ENCODE measurements around the gene CTDSPL. TPM values are rescaled to one million over a fixed set of nuclear protein-coding genes. Genes with fewer than 3 reads are reported as not detected.

CTDSPL gene
- total RNA-seq, 1 experiment from 2014 or later = 27.4 TPM

DNA sequence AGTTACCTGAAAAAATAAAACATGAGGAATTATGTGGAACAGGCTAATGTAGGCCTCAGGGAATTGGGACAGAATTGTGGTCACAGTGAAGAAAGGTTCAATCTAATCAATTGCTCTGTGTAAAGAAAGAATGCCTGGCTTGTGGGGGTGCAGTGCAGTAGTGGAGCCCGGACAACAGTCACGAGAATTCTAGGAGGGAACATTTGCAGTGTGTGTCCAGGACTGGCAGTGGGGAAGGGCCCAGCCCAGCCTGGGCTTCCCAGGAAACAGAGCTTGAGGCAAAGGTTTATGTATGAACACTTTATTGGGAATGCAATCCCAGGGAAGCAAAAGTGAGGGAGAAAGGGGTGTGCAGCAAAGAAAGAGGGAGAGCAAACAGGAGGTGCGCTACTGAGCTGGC, 29.2 kb upstream of the CTDSPL start:
- H3K36me3 ChIP-seq = no peaks in the 10 kb centered on the region
- H3K9me3 ChIP-seq (replicated peaks) = no peaks in the 10 kb centered on the region
- no peak overlapping the region for H3K4me3 ChIP-seq
- no peaks in the 10 kb centered on the region for H3K4me1 ChIP-seq (replicated peaks)
- H3K27ac ChIP-seq = no peak overlapping the region
- DNase-seq (ENCODE audit: low read depth in 1 of 2, low spot score in 2 of 2) = no peak
- no peaks in the 10 kb centered on the region for H3K27me3 ChIP-seq (replicated peaks)

- Histone ChIP-seq H3K27me3 (replicated peaks) (no peaks in the 10 kb centered on the region), H3K9me3 (replicated peaks) (no peaks in the 10 kb centered on the region), H3K4me1 (replicated peaks) (no peaks in the 10 kb centered on the region), H3K27ac (no peak overlapping the region), H3K36me3 (no peaks in the 10 kb centered on the region), H3K4me3 (no peak overlapping the region)
- DNase-seq (ENCODE audit: low read depth in 1 of 2, low spot score in 2 of 2) = no peak
Observed at GRCh38 chr3:37833302-37834186, 28.1 kb upstream of the CTDSPL start.

- Histone ChIP-seq H3K9me3 (replicated peaks) (no peaks in the 10 kb centered on the region), H3K27me3 (replicated peaks) (no peaks in the 10 kb centered on the region), H3K36me3 (no peaks in the 10 kb centered on the region), H3K4me3 (no peak overlapping the region), H3K27ac (no peak overlapping the region), H3K4me1 (replicated peaks) (no peaks in the 10 kb centered on the region)
- DNase-seq (ENCODE audit: low read depth in 1 of 2, low spot score in 2 of 2) = no peak
Observed at GRCh38 chr3:37836589-37836988, 25.1 kb upstream of the CTDSPL start.

DNA sequence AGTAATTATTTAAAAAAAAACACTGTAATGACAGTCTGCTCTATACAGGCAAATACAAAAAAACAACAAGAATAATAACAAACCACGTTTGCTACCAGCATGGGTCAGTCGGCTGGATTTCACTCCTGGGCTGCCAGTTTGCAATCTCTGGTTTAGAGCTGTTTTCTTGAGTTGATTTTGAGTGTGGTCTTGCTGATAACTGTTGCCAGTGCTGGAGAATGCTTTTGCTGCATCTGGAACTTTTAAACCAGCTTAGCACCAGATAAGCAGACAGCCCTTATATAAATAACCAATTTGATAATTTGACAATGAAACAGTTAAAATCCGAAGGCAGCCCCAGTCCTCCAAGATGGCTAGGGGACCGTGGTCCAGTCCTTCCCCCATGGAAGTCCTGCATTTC, 14.0 kb upstream of the CTDSPL start:
- Histone ChIP-seq H3K9me3 (replicated peaks) (no peaks in the 10 kb centered on the region), H3K36me3 (no peaks in the 10 kb centered on the region), H3K4me3 (no peak overlapping the region), H3K27me3 (replicated peaks) (no peaks in the 10 kb centered on the region), H3K27ac (no peak overlapping the region), H3K4me1 (replicated peaks) (no peaks in the 10 kb centered on the region)
- DNase-seq (ENCODE audit: low read depth in 1 of 2, low spot score in 2 of 2) = no peak

- DNase-seq (ENCODE audit: low read depth in 1 of 2, low spot score in 2 of 2) = no peak
Observed at GRCh38 chr3:37849146-37849923, 12.3 kb upstream of the CTDSPL start.

DNA sequence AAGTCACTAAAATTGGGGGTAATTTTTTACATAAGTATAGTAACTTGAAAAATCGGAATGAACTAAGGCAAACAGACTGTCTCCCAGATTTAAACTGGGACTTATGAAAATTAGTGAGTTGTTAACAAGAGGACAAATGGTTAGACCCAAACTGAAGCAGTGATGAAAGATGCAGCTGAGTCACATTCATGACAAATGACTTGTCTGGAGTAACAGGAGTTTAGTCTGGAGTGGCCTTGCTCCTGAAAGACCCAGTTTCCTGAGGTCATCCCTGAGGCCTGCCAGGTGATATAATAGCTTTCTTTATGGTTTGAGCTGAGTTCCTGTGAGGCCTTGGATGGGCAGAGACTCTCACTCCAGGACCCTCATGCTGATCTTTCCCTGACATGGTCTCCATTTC, 9.6 kb upstream of the CTDSPL start:
- Histone ChIP-seq H3K4me1 (replicated peaks) (no peaks in the 10 kb centered on the region), H3K27me3 (replicated peaks) (no peaks in the 10 kb centered on the region), H3K4me3 (no peak overlapping the region), H3K9me3 (replicated peaks) (no peaks in the 10 kb centered on the region), H3K27ac (no peak overlapping the region), H3K36me3 (peaks cover 7% of the 10 kb centered on the region)
- DNase-seq (ENCODE audit: low read depth in 1 of 2, low spot score in 2 of 2) = no peak

More at GRCh38 chr3:37849146-37849923, 12.3 kb upstream of the CTDSPL start:
- H3K27me3 ChIP-seq (replicated peaks) = no peaks in the 10 kb centered on the region
- H3K4me3 ChIP-seq = no peak overlapping the region
- H3K27ac ChIP-seq = no peak overlapping the region
- no peaks in the 10 kb centered on the region for H3K36me3 ChIP-seq
- H3K9me3 ChIP-seq (replicated peaks) = no peaks in the 10 kb centered on the region
- H3K4me1 ChIP-seq (replicated peaks) = no peaks in the 10 kb centered on the region

DNA sequence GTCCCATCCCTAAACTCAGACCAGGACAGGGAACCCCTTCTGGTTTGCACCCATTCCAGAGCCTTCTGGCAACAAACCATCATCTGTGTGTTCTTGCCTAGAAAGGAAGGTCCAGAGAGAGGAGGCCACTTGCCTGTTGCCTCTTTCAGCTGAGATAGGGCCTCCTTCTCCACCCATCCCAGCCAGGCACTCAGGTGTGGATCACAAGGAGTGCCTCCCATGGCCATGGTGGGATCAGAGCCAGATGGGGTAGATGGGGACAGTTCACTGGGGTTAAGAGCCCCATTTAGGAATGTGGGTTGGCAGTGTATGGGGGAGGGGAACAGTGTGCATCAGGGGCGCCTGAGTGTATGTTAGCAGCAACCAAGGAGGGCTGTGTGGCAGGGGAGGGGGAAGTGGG, 8.9 kb upstream of the CTDSPL start:
- no peaks in the 10 kb centered on the region for H3K4me1 ChIP-seq (replicated peaks)

DNA sequence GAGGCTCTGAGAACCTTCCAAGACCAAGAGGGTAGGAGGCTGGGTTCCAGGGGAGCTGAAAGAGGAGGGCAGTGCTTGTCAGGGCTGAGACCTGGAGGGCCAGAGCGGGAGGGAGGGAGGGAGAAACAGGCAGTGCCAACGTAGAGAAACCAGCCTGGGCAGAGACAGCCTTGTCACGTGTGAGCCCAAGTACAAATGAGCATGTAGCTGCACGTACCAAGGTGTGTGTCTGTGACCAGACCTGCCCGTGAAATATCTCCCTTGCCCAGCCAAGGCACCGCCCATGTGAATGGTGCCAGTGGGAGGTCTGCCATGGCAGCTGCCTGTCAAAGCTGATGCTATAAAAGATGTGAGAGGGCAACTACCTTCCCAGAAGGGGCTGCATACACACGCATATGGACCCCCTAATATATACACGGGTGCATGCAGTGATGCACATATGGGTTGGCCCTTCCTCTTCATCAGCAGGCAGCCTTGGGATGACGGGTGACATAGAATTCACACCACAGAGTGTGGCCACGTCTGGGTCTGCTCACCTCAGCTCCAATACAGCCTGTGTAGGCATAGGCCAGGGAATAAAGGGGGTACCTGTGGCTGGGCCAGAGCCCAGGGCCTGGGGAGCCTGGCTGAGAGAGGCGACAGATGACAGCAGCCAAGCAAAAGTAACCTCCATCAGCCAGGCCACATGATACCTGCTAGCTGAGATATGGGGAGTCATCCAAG, 7.8 kb upstream of the CTDSPL start:
- Histone ChIP-seq H3K9me3 (replicated peaks) (no peaks in the 10 kb centered on the region), H3K27me3 (replicated peaks) (no peaks in the 10 kb centered on the region), H3K4me1 (replicated peaks) (no peaks in the 10 kb centered on the region), H3K27ac (no peak overlapping the region), H3K36me3 (peaks cover 7% of the 10 kb centered on the region), H3K4me3 (no peak overlapping the region)
- DNase-seq (ENCODE audit: low read depth in 1 of 2, low spot score in 2 of 2) = no peak

More for the DNA sequence above, 8.9 kb upstream of the CTDSPL start:
- H3K27ac ChIP-seq = no peak overlapping the region
- DNase-seq (ENCODE audit: low read depth in 1 of 2, low spot score in 2 of 2) = no peak
- H3K27me3 ChIP-seq (replicated peaks) = no peaks in the 10 kb centered on the region
- no peak overlapping the region for H3K4me3 ChIP-seq
- no peaks in the 10 kb centered on the region for H3K9me3 ChIP-seq (replicated peaks)
- H3K36me3 ChIP-seq = peaks cover 7% of the 10 kb centered on the region

DNA sequence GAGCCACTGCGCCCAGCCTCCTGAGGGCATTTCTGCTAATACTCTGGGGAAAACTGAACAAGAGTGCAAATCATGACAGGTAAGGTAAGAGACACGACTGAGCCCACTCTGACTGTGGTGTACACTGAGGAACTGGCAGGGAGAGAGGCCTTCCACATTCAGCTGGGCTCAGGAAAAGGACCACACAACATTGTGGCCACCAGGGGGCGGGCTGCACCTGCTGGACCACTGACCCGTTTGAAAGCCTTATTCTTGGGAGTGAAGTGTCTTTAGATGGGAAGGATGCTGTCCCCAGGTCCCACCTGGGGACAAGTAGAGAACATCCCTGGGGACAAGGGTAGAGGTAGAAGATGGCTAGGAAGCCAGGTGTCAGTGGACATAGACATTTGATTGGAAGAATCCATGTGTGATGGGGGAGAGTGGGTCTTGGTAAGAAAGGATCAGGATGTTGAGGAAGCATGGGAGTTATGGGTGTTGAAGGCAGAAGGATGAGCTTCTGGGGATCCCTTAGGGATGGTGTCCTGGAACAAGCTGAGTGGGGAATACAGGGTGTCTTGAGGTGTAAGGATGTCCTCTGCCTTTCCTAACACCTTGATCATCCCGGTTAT, 6.2 kb upstream of the CTDSPL start:
- Histone ChIP-seq H3K27me3 (replicated peaks) (no peaks in the 10 kb centered on the region), H3K9me3 (replicated peaks) (no peaks in the 10 kb centered on the region), H3K36me3 (peaks cover 13% of the 10 kb centered on the region), H3K27ac (no peak overlapping the region), H3K4me3 (no peak overlapping the region), H3K4me1 (replicated peaks) (peaks cover 7% of the 10 kb centered on the region)
- peak; percentile 66 to 72 for DNase-seq (ENCODE audit: low read depth in 1 of 2, low spot score in 2 of 2)

DNA sequence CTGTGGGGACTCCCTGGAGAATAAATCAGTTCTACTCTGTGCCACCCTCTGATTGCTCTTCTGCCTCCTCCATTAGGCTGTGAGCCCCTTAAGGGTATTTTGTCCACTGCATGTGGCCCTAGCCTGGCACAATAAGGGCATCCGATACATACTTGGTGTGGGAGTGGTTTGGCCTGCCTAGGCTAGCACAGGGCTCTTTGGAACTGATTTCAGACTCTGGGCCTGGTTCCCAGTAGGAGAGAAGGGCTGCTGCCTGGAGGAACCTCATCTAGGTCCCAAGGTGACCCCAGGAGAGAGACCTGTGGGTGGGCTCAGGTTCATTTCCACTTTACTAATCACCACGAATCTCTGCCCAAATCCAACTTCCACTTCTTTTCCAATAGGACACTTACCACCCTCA, 5.3 kb upstream of the CTDSPL start:
- Histone ChIP-seq H3K4me3 (no peak overlapping the region), H3K9me3 (replicated peaks) (no peaks in the 10 kb centered on the region), H3K27ac (no peak overlapping the region), H3K36me3 (peaks cover 13% of the 10 kb centered on the region), H3K4me1 (replicated peaks) (peaks cover 14% of the 10 kb centered on the region), H3K27me3 (replicated peaks) (no peaks in the 10 kb centered on the region)
- DNase-seq (ENCODE audit: low read depth in 1 of 2, low spot score in 2 of 2) = no peak

- H3K36me3 ChIP-seq = peaks cover 13% of the 10 kb centered on the region
- H3K4me1 ChIP-seq (replicated peaks) = peaks cover 30% of the 10 kb centered on the region
- H3K4me3 ChIP-seq = no peak overlapping the region
- H3K27ac ChIP-seq = no peak overlapping the region
- no peaks in the 10 kb centered on the region for H3K9me3 ChIP-seq (replicated peaks)
- H3K27me3 ChIP-seq (replicated peaks) = no peaks in the 10 kb centered on the region
- DNase-seq (ENCODE audit: low read depth in 1 of 2, low spot score in 2 of 2) = no peak
Observed at GRCh38 chr3:37858742-37859141, 2.9 kb upstream of the CTDSPL start.

- Histone ChIP-seq H3K27ac (no peak overlapping the region), H3K36me3 (peaks cover 13% of the 10 kb centered on the region), H3K9me3 (replicated peaks) (no peaks in the 10 kb centered on the region), H3K4me1 (replicated peaks) (peaks cover 36% of the 10 kb centered on the region), H3K4me3 (no peak overlapping the region), H3K27me3 (replicated peaks) (no peaks in the 10 kb centered on the region)
- DNase-seq (ENCODE audit: low read depth in 1 of 2, low spot score in 2 of 2) = no peak
Observed at GRCh38 chr3:37859354-37859753, 2.3 kb upstream of the CTDSPL start.

- H3K4me3 ChIP-seq = no peak overlapping the region
- DNase-seq (ENCODE audit: low read depth in 1 of 2, low spot score in 2 of 2) = no peak
- H3K27ac ChIP-seq = no peak overlapping the region
- H3K27me3 ChIP-seq (replicated peaks) = no peaks in the 10 kb centered on the region
- peaks cover 36% of the 10 kb centered on the region for H3K4me1 ChIP-seq (replicated peaks)
- H3K9me3 ChIP-seq (replicated peaks) = no peaks in the 10 kb centered on the region
- H3K36me3 ChIP-seq = peaks cover 13% of the 10 kb centered on the region
Observed at GRCh38 chr3:37859908-37860199, 1.8 kb upstream of the CTDSPL start.

Data from SJSA1 (cell line).